GM19468 (cell line): ENCODE data around the gene MRC1.

Source experiments
- ATAC-seq: cut with Tn5 transposase; IDR thresholded peaks from one replicate; pipeline ENCODE4 v1.9.1; 2021; ENCODE audit warnings: mild to moderate bottlenecking, moderate library complexity, moderate number of reproducible peaks; ENCODE audit not compliant: unreplicated experiment; ENCODE audit errors: extremely low read depth

Gene MRC1

DNA sequence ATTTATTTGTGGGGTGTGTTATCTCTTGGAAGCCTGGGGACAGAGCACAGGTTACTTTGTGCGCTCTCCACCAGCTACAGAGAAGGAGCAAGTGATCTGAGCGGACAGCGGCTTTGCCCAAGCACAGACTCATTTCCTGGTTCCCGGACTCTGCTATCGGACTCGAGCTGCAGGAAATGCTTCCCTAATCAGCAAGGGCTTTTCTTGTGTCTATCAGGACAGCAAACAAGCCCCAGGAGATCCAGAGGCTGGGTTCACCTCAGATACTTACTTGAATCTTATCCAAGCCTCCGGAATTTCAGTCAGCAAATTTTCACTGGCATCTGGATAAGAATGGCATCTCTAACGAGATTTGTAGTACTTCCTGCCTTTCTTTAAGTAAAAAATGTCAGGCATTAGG is 27.8 kb downstream of the MRC1 start:
- ATAC-seq, result no peak

DNA sequence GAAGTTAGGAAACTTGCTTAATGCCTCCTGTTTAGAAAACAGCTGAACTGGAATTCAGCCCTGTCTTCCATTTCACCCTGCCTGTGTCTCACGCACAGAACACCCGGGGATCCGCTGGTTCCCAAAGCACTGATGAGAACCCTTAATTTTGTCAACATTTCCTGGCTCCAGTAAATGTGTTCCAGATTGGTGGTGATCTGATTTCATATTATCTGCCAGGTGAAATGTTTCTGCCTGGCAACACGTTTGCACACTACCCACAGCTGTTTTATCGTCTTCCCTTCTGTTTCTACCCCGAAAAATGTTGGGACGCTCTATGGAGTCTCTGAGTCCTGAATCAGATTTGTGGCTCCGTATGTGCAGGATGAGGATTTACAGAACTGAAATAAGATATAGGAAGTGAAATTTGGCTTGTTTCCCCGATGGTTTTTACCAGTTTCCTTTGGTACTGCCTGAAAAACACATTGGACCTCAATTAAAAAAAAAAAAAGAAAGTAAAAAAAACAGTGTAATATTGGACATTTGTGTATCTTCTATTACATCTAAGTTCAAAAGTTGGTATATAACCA is 29.0 kb downstream of the MRC1 start:
- no peak for ATAC-seq

DNA sequence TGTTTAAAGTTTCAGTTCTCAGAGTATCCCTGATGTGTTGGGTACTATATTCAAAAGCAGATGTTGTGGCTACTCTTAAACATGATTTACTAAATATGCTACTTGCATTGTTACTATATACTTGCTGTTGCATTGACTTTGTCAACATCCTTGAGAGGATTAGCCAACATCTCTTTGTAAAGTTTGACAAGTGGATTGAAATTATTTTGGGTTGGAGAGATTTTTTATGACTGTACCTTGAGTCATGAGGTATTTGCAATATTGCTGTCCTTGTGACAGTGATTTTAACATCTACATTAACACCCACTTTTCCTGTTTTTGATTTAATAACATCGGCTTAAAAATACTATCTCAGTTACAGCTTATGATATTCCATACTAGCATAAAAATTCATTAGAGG is 31.9 kb downstream of the MRC1 start:
- ATAC-seq, result no peak

DNA sequence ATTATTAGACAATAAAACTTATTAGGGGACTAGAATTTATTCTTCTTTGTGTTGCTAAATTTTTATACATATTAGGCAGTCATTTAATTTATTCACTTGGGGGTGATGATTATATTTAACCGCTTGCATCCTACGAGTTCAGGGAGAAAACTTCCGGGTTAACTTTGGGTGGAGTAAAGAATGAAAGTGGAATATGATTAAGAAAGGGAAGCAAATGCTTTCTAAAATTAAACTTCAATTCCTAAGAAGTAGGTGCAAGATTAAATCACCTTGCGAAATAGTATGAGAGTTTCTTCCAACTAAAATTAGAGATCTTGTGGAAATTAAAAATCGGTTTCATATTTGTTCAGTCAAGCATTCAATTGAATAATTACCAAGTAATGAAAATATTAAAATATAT is 33.5 kb downstream of the MRC1 start:
- no peak for ATAC-seq

DNA sequence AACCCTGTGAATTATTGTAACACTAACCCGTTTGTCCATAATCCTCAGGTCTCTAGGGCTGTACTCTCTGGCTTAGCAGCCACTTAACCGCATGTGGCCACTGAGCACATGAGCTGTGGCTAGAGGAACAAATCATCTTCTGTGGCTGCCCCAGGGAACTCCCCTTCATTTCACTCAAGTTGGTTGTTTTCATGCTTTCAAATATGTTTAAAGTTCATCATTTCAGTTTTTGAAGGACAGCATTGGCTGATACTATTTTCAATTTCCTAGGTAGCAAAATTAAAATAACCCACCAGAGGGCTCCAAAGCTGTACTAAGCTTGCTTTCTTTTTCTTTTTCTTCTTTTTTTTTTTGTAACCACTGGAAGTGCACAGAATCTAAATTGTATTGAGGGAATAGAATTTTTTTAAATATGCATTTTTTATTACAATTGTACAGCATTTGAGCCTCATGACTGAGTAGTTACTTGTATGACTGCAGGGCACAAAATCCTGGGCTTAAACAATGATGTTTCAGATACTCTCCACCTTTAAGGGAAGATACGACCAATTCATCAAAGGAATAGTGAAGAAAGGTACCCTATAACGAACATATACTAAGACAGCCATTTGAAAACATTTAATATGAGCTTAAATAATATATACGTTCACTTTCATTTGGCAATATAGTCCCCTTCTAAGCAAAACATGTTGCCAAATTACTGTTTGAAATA is 38.6 kb downstream of the MRC1 start:
- ATAC-seq, result no peak

DNA sequence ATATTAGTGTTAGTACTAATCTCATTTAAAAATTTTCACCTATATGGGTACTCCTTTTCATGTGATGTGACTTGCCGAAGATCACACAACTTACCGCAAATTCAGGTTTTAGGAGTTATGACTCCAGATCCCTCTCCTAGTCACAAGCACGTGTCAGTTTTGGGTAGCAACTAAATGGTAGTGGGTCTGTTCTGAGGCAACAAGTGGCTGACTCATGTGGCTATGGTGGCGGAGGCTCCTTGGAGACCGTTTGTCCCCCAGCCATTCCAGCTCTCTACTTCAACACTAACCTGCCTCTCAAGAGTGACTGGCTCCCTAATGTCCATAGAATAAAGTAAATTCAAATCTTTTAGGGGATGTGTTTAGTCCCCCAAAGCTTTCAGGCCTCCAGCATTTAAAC is 39.5 kb downstream of the MRC1 start:
- ATAC-seq, result no peak

DNA sequence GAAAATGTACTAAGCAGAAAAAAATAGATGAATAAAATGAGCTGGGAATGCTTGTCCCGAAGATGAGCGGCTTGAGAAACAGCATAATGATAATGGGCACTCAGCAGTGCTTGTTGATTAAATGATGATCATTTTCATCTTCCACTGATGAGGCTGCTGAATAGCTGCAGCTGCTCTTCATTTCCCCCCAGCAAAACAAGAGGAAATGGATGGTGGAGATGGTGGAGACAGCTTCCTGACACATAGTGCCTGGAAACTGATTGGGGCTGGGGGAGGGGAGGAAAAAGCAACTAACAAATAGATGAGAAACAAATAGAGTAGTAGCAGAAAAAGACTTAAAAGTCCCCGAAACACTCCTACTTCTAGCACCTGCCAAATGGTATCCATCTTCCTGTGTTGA is 41.4 kb downstream of the MRC1 start:
- ATAC-seq, result no peak

DNA sequence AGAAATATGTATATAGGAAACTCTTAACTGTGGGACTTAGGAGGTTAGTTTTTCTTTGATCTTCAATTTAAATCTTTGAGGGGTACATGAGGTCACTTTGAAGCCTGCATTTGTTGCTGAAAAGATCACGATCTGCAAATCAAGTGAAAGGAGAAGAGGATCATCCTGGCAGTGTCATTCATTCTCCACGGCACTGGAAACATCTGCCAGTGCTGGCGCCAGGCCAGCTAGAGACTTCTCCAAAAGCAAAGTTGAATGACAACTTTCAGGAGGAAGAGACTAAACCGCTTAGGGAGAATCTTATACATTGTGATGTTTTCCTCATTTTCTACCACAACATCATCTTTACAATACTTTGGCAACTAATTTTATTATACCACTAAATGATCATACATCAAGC is 42.5 kb downstream of the MRC1 start:
- no peak for ATAC-seq

DNA sequence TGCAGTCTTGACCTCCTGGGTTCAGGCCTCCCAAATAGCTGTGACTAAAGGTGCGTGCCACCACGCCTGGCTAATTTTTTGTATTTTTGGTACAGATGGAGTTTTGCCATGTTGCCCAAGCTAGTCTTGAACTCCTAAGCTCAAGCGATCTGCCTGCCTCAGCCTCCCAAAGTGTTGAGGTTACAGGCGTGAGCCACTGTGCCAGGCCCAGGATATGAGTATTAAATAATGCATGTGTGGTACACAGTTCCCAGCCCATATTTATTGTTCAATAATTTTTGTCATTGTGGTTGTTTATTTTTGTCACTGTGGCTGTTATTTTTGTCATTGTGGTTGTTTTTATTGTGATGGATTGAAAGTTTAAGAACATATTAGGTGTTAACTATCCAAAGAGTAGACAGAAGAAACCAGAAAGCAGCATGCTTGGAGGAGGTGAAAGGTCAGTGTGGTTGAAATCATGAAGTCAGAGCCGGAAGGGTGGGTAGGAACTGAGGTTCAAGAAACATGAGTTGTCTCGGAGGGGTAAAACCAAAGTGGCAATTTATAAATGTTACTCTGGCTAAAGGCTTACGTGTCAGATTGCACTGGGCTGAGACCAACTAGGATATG is 45.0 kb downstream of the MRC1 start:
- ATAC-seq, result no peak

DNA sequence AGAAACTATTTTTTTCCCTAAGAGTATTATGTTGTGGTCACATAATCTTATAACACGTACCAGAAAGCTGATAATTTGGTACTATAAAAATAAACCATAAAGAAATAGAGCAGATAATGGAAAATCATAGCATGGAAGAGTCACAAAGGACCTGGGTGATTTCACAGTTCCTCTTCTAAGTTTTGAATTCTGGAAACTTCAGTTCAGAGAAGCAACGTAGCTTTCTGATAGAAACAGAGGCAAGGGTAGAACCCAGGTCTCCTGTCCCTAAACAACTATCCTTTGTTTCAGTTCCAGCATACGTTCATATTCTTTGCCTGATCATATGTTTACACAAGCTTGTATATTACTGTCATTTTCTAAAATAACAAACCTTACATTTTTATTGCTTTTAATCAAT is 47.9 kb downstream of the MRC1 start:
- ATAC-seq, result no peak

DNA sequence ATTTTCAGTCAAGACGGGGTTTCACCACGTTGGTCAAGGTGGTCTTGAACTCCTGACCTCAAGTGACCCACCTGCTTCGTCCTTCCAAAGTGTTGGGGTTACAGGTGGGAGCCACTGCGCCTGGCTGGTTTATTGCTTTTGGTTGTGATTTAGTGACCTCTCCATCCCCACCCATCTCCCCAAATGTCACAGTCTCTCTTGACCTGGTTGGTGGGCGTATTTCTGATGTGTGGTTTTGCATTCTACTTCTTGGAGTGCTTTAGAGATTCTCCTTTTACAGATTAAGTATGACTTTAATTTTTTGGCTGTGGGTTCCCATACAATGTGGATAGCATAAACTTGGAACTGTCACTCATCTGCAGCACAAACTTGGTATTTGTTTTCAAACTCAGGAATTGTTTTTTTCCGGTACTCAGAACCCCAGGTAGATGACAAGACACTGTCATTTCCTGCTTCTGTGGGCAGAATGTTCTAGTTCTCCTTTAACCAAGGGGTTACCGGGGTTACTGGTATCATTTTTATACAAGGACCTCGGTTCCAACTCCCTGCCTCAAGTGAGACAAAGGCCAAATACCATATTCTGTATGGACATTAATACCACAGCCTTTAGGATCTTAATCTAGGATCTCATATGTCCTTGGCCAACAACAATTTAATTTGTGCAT is 50.5 kb downstream of the MRC1 start:
- no peak for ATAC-seq

DNA sequence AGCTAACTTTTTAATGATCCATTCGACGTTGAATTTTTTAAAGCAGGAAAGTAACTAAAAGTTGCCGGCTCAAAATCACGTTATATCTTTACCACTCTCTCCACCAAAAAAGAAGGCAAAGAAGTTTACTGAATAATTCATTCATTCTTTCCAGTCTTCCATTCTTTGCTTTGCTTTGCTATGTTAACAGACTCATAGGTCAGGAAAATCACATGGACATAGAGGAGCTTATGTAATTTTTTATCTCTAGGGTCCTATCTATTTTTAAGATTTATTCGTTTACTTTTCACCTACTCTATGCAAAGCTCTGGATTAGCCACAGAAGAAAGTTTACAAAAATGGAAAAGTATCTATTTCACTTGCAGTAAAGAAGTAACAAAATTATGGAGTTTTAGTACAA is 52.6 kb downstream of the MRC1 start:
- no peak for ATAC-seq

DNA sequence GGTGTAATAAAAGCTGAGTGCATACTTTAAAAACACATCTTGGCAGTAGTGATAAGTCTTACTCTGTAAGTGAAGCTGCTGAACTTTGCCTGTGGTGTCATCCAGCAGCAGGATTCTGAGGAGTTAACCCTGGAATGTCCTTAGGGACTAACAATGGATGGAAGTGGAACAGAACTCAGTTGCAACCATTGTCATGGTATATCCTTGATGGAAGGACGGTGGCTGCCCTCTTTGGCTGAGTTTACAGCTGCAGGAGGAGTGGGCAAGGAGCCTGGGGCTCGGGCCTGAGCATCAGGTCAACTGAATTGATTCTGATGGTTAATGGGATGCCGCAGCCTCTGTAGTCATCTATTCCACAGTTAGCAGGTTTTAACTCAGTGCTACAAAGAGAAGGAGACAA is 56.2 kb downstream of the MRC1 start:
- ATAC-seq, result no peak

DNA sequence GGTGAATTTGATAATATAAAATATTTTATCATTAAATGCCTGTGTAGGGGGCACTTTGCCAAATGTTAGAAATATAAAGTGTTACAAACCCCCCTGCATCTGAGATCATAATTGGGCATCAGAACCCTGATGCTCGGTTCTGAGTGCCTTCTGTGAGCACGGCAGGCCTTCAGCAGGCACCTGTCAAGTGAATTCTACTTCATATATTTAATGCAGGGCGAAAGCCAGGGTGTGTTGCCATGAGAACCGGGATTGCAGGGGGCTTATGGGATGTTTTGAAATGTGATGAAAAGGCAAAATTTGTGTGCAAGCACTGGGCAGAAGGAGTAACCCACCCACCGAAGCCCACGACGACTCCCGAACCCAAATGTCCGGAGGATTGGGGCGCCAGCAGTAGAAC is 57.2 kb downstream of the MRC1 start:
- no peak for ATAC-seq

DNA sequence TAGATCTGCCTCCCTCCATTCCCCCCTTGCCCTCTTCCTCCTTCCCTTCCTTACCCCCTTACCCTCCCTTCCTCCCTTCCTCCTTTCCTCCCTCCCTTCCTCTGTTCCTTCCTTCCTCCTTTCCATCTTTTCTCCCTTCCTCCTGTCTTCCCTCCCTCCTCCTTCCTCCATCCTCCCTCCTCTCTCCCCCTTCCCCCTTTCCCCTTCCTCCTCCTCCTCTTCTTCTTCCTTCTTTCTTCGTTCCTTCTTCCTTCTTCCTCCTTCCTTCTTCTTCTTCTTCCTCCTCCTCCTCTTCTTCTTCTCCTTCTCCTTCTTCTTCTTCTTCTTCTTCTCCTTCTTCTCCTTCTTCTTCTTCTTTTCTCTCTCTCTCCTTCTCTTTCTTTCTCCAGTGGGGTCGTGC is 57.9 kb downstream of the MRC1 start:
- ATAC-seq, result no peak

DNA sequence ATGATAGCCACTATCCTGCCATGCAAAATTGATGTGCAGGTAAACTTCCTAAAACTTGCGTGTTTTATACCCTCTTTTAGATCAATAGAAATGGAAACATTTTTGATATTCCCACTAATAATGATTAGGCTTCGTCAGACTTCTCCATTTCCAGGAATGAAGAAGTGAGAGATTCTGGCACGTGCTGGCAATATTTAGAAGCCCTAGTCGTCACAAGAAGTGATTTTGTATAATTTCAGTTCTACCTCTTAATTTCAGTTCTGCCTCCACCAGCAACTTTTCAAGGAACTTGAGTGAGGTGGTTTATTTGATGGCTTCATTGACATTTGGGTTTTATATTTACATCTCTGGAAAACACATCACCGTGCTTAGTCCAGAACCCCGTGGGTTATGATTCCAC is 61.9 kb downstream of the MRC1 start:
- no peak for ATAC-seq

DNA sequence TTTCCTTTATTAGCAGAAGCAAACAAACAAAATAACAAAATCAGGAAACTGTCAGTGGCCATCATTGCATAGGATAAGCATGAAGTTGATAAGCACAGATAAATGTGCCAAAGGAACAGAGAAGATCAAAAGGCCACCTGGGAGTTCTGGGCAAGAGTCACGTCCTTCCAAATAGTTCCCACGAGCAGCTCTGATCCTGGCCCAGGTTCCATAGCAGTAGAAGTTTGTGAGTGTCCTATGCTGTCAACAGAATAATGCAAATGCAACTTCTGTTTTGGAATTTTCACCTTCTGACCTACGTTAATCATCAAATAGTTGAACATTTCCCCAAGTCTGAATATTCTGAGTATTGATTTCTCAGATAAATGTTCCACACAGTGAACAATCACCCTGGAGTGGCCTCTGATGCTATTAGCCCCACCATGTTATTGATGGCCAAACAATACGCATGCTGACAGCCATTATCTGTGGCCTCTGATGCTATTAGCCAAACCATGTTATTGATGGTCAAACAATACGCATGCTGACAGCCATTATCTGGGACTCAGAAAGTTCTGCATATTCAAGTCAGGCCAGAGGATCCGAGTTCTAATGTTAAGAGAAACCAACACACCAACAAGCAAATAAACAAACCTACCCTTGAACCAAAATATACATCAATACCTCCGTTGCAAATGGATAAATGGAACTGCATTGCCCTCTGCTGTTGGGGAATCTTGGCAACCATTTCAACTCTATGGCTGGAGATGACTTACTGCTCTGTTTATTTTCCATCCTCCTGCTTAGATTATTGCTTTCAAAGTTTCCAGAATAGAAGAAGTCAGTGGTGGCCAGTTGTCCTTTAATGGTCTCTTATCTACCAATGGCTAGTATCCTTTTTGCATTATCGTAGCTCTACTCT is 63.3 kb downstream of the MRC1 start:
- ATAC-seq, result no peak

DNA sequence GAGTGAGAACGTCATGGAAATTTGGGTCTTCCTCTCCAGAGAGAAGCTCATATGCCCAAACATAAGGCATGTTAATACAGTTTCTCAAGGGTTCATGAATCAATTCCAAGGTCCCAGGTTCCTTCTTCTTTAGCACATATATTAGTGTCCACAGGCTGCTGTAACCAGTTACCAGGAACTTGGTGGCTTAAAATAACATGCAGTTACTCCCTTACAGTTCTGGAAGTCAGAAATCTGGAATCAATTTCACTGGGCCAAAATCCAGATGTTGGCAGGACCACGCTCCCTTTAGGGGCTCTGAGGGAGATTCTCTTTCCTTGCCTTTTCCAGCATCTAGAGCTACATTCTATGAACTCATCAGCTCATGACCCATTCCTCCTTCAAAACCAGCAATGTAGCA is 64.8 kb downstream of the MRC1 start:
- no peak for ATAC-seq

DNA sequence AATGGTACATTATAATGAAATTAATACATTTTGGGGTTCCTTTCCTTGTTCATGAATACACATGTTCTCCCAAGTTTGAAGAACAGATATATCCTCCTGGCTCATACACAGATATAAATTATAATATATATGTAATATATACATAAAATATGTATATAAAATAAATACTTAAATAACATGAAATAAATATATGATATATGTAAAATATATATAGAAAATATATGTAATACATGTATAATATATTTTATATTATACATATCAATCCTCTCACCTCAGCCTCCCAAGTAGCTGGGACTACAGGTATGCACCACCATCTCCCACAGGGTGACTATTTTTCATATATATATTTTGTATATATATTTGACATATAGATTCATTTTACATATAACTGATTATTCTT is 68.0 kb downstream of the MRC1 start:
- no peak for ATAC-seq

DNA sequence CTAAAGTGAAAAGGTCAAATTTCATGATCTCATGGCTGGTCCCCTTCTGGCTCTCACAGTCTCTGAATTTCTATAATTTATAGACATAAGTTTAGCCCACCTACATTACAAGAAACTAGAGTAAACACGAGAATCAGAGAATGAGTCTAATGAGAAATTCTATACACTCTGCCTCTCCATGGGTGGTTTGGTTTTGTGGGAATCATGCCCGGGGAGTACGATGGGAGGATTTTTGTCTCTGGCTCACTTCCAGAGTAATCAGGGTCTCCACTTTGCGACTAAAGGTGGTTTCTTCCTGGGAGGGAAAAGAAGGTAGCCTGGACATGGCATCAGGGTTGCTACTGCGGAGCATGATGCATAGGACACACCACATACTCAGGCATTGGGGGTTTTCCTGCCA is 69.7 kb downstream of the MRC1 start:
- ATAC-seq, result no peak

DNA sequence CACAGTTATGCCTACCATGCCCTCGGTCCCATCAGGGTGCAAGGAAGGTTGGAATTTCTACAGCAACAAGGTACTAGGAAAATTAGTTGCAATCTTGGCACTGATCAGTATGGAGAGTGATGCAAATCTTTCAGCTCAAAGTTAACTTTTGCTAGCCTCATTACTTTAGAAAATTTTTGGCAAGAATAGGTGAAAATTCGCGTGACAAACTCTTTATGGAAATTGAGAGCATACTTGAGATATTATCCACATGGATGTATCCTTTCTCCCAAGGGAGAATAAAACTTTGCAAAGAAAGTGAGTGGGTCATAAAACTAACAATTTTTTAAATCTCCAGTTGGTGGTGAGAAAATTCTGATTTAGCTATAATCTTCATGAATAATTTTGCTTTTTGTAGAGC is 71.5 kb downstream of the MRC1 start:
- no peak for ATAC-seq
